H1 (cell line): Measurements from ENCODE around the gene DOK3. TPM values are rescaled to one million over a fixed set of nuclear protein-coding genes. Genes with fewer than 3 reads are reported as not detected.

ENCODE experiments used
- CHD2 ChIP-seq: IDR thresholded peaks from 2 replicates; pipeline ENCODE4 v1.6.1; 2012; ENCODE audit warnings: low read length, improper control_type of control experiment
- CHD7 ChIP-seq: fragments of 300-600 bp; sonication (generic); IDR thresholded peaks from 2 replicates; pipeline ENCODE4 v1.7.1; 2012; ENCODE audit warnings: low read length, moderate library complexity, mild to moderate bottlenecking, inconsistent platforms; ENCODE audit not compliant: insufficient replicate concordance
- CREB1 ChIP-seq: IDR thresholded peaks from 2 replicates; pipeline ENCODE4 v1.6.1; 2012; ENCODE audit warnings: inconsistent platforms
- CTCF ChIP-seq, 3 experiments: IDR thresholded peaks; 1 replicate in 2 of 3; 2 replicates in 1 of 3; pipeline versions ENCODE4 v1.5.1 to v1.6.1; 2011; ENCODE audit warnings: low read length in 3 of 3, mild to moderate bottlenecking in 3 of 3, inconsistent platforms in 2 of 3, low read depth in 1 of 3, moderate library complexity in 1 of 3; ENCODE audit not compliant: insufficient read depth in 1 of 3; ENCODE audit errors: control extremely low read depth in 1 of 3
- KDM1A ChIP-seq: fragments of 200-600, 300-600 bp; sonication (generic); IDR thresholded peaks from 2 replicates; pipeline ENCODE4 v1.7.1; 2016; ENCODE audit warnings: mild to moderate bottlenecking, low read length, borderline replicate concordance
- POLR2A ChIP-seq, 2 experiments: IDR thresholded peaks; 1 replicate in 1 of 2; 2 replicates in 1 of 2; pipeline ENCODE4 v1.6.1; 2011; ENCODE audit warnings: low read depth in 2 of 2, low read length in 2 of 2, mild to moderate bottlenecking in 2 of 2; ENCODE audit errors: control extremely low read depth in 1 of 2
- RBBP5 ChIP-seq: IDR thresholded peaks from 2 replicates; pipeline ENCODE4 v1.7.1; 2012; ENCODE audit warnings: low read depth, mild to moderate bottlenecking, inconsistent platforms, low read length, moderate library complexity, borderline replicate concordance
- SRF ChIP-seq: IDR thresholded peaks from 2 replicates; pipeline ENCODE4 v1.6.1; 2011; ENCODE audit warnings: mild to moderate bottlenecking, low read depth, low read length, moderate library complexity
- polyA plus RNA-seq, 7 experiments: library from polyadenylated mRNA; depleted of rRNA in 3 of 7; stranded (reverse) in 5 of 7; unstranded in 2 of 7; fragments of >200 nt in 5 of 7; fragments of 200-250 nt in 2 of 7; gene quantifications; 1 replicate in 5 of 7; 2 replicates in 1 of 7; 4 replicates in 1 of 7; pipeline versions ENCODE4 v1.2.1 to v1.2.3, GENCODE V29; 2011 to 2013; ENCODE audit warnings: missing spikeins in 2 of 7, mixed read lengths in 2 of 7
- total RNA-seq: library from RNA; stranded (reverse); fragmentation: NEBNext Ultra II Directional; extraction: Animal tissue kit (Norgen Biotek cat#: 25700); gene quantifications from 2 replicates; pipeline ENCODE4 v1.2.1, GENCODE V29; 2021

DOK3 gene
- total and polyA plus RNA-seq, 2 of the 8 experiments (the other 6 are each of a cell fraction or from before 2014, with no cell fraction given), result 4.2 to 6.4 TPM

DNA sequence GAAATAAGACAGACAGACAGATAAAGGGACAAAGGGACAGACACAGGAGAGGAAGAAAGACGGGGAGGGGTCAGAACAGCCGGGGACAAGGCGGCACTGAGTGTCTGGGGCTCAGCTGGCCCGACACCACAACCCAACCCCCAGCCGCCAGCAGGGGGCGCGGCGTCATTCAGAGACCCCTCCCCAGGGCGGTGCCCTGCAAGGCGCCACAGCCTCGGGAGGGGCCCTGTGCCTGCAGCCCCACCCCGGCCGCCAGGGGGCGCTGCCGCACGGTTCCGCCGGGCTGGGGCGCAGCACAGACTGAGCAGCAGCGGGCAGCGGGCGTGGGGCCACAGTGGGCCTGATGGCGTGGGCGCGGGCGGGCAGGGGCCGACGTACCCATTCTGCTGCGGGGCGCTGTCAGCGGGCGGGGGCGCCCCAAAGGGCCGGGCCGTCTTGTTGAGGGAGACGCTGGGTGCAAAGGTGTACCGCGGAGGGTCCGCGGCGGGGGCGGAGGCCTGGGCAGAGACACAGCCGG, 18.1 kb downstream of the DOK3 start (continued):
- TF ChIP-seq RBBP5, result no peak
- TF ChIP-seq CHD2, result peak; percentile 40; the same call in 1 of the 2 replicates
- peak; percentile 78 for TF ChIP-seq CREB1
- 0 out of 2 replicates have a peak, but pooled peaks have one; percentile 9 for TF ChIP-seq SRF
- TF ChIP-seq KDM1A, result no peak
- TF ChIP-seq POLR2A (IDR thresholded peaks at IDR 0.05; ENCODE audit: control extremely low read depth in 1 of 2, low read depth in 2 of 2, low read length in 2 of 2), result 0 out of 3 replicates have a peak, but pooled peaks of 1 of the 2 experiments have one; percentile 18
- peak in 2 of 3 experiments; percentile 99; a peak in 3 of 4 replicates for TF ChIP-seq CTCF (IDR thresholded peaks at IDR 0.05; ENCODE audit: control extremely low read depth in 1 of 3, insufficient read depth in 1 of 3, low read depth in 1 of 3, low read length in 3 of 3)
- TF ChIP-seq CHD7, result no peak
